ENCODE measurements around the gene AGMAT. TPM values are rescaled to one million over a fixed set of nuclear protein-coding genes. Genes with fewer than 3 reads are reported as not detected.

The AGMAT gene
- total and polyA plus RNA-seq, 2 of the 8 experiments (the other 6 are each of a cell fraction or from before 2014, with no cell fraction given): 3.7 to 5.8 TPM

DNA sequence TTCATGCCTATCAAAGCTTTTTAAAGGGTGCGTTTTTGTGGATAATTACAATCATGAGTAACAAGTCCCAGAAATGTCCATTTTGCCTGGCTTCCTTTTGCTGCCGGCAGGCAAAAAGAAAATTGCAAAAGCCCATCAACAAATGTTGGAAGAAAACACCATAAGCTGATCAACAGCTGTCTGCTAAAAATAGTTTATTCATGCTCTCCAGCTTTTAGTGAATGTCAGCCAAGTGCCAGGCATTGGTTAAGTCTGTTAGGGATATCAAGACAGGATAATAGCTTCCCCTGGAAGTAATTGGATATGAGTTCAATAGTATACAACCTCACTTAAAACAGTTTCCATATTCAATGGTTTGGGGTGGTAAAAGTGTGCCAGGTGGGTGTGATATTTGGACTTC, 13.6 kb upstream of the AGMAT start (continued):
- TF ChIP-seq KDM1A (IDR thresholded peaks at IDR 0.05; ENCODE audit: borderline replicate concordance, low read length) (no peak), BRCA1 (IDR thresholded peaks at IDR 0.05; ENCODE audit: low read depth, low read length) (no peak), CBX5 (IDR thresholded peaks at IDR 0.05; ENCODE audit: low read depth, low read length) (no peak), ASH2L (IDR thresholded peaks at IDR 0.05; ENCODE audit: low read length) (no peak), SAP30 (IDR thresholded peaks at IDR 0.05; ENCODE audit: insufficient read depth, insufficient replicate concordance, low read length) (no peak), CEBPB (IDR thresholded peaks at IDR 0.05; ENCODE audit: low read depth, low read length) (no peak)
- TF ChIP-seq, protein P1, sequence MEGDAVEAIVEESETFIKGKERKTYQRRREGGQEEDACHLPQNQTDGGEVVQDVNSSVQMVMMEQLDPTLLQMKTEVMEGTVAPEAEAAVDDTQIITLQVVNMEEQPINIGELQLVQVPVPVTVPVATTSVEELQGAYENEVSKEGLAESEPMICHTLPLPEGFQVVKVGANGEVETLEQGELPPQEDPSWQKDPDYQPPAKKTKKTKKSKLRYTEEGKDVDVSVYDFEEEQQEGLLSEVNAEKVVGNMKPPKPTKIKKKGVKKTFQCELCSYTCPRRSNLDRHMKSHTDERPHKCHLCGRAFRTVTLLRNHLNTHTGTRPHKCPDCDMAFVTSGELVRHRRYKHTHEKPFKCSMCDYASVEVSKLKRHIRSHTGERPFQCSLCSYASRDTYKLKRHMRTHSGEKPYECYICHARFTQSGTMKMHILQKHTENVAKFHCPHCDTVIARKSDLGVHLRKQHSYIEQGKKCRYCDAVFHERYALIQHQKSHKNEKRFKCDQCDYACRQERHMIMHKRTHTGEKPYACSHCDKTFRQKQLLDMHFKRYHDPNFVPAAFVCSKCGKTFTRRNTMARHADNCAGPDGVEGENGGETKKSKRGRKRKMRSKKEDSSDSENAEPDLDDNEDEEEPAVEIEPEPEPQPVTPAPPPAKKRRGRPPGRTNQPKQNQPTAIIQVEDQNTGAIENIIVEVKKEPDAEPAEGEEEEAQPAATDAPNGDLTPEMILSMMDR (IDR thresholded peaks at IDR 0.05; ENCODE audit: control extremely low read depth in 1 of 3, insufficient read depth in 1 of 3, low read depth in 1 of 3, low read length in 3 of 3): no peak
